NCI-H2196 treated with DMSO at 0.1 percent for 48 hours (cell line): ENCODE results near the gene PHLPP2.
A peak's percentile ranks its signal among the peaks of the same experiment; 100 is the strongest.
"Not testable (repeated sequence)": the region's sequence is repeated elsewhere in the genome, so short reads cannot be mapped to it uniquely, and the experiment has no call there.

Experiments
- DNase-seq: peaks from one replicate; lab custom pipeline; 2025; ENCODE audit not compliant: unreplicated experiment; lab: John Stamatoyannopoulos, UW

Gene PHLPP2

GRCh38 chr16:71625113-71625850 lies 99.2 kb downstream of the PHLPP2 start:
- DNase-seq, result no peak

DNA sequence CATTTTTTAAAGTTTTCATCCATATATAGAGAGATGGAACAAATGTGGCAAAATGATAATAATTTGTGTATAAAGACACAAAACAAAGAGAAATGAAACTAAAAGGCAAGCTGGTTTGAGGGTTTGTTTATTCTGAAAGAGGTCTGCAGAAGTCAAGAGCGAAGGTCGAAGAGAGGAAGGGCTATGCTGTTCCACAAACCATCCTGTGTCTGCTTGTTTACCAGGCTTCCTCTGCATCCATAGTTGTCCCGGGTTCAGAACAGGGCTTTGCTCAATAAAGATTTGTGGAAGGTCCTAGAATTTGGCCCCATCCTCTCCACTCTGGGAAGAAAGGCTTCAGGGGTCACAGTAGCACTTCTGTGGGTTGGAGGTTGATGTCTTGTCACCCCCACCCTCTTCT lies 100.9 kb downstream of the PHLPP2 start:
- DNase-seq, result no peak

- no peak for DNase-seq
These were observed 102.4 kb downstream of the PHLPP2 start for GRCh38 chr16:71622088-71622487.

DNA sequence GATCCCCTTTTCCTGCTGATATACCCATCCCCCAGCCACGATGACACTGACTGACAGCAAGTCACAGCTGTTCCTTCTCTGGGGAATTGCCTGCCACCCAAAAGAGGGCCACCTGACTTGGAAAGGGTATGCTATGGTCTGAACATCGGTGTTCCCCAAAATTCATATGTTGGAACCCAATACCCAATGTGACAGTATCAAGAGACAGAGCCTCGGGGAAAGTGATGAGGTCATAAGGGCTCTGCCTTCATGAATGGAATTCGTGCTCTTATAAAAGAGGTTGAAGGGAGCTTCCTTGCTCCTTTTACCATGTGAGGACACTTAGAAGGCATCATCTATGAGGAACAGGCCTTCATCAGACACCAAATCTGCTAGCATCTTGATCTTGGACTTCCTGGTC lies 106.1 kb downstream of the PHLPP2 start:
- DNase-seq, result no peak

DNA sequence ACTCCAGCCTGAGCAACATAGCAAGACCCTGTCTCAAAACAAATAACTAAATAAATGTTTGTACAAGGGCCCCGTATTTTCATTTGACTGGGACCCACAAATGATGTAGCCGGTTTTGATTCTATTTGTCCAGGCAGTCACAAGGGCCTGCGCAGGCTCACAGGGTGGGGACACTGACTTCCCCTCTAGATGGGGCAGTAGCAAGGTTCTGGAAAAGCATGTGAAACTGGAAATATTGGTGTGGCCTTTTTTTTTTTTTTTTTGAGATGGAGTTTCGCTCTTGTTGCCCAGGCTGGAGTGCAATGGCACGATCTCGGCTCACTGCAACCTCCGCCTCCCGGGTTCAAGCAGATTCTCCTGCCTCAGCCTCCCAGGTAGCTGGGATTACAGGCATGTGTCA lies 109.5 kb downstream of the PHLPP2 start:
- DNase-seq, result not testable (repeated sequence)

DNA sequence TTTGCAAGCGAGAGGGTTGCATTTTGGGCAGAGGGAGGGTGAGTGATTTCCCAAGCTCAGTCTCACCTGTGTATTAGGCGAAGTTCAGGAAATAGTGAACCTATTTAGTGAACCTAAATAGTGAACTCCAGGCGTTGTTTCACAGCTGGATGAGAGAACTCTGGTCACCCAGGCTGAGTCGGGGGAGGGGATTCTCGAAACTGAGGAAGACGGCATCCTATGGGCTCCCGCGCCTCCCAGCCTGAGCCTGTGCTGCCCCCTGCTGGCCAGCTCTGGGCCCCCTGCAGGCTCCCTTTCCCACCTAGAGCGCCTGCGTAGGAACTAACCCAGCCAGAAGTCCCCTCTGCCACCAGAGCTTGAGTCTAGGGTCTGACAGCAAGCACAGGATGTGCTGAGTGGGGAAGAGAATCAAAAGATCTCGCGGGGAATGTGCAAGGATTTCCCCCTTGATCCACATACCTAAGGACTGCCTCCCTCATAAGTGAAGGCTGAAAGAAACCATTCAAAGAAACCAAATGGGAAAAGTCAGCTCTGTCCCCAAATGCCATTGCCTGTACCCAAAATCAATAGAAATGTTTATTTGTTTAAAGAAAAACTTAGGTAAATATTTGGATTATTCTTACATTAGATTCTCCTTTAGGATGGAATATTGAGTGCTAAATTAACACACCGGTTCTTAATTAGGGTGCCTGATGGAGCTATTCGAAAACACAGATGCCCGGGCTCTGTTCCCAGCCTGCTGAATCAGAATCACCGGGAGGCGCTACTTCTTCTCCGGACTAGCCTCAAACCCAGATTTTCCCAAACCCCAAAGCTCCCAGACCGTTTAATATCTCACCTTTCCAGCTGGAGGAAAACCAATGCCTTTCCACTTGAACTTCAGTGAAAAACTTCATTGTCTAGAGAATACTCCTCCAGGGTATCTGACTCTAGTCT lies 113.3 kb downstream of the PHLPP2 start:
- DNase-seq, result peak; percentile 9

- DNase-seq, result no peak
These were observed 114.1 kb downstream of the PHLPP2 start for GRCh38 chr16:71610447-71610846.

DNA sequence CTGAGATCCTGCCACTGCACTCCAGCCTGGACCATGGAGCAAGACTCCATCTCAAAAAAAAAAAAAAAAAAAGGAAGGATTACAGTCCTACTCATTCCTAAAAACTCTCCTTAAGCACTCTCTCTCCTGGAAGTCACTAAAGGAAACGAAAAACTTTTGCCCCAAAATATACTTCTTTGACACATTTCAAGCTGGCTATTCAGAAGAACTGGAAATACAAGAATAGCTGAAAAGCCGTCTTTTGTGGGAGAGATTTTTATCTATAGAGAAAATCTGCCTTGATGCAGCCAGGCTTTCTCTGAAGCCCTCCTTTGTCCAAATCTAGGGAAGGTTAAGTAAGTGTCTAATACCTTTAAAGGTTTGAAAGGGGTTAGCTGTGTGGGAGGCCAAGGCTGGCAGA lies 115.4 kb downstream of the PHLPP2 start:
- DNase-seq, result no peak

GRCh38 chr16:71600822-71601221 lies 123.7 kb downstream of the PHLPP2 start:
- DNase-seq, result no peak

DNA sequence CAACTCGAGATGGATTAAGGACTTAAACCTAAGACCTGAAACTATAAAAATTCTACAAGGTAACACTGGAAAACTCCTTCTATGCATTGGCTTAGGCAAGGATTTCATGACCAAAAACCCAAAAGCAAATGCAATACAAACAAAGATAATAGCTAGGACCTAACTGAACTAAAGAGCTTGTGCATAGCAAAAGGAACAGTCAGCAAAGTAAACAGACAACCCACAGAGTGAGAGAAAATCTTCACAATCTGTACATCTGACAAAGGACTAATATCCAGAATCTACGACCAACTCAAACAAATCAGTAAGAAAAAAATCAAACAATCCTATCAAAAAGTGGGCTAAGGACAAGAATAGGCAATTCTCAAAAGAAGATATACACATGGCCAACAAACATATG lies 126.1 kb downstream of the PHLPP2 start:
- DNase-seq, result not testable (repeated sequence)

DNA sequence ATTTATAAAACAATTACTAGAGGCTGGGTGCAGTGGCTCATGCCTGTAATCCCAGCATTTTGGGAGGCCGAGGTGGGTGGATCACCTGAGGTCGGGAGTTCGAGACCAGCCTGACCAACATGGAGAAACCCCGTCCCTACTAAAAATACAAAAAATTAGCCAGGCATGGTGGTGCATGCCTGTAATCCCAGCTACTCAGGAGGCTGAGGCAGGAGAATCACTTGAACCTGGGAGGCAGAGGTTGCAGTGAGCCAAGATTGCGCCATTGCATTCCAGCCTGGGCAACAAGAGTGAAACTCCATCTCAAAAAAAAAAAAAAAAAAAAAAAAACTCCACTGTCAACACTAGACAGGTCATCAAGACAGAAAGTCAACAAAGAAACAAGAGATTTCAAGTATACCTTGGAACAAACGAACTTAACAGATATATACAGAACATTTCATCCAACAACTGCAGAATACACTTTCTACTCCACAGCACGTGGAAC lies 129.1 kb downstream of the PHLPP2 start:
- not testable (repeated sequence) for DNase-seq
